ENCODE data around the gene OGDH.

The OGDH gene

GRCh38 chr7:44694766-44695165 lies 88.3 kb downstream of the OGDH start:
- ChIA-PET CTCF (no interaction called here), POLR2A (interaction anchor here (0.8 kb wide), 1 partner anchor 89 kb away, joined by 3 read pairs; the partner anchor contains the start of gene OGDH)
- Histone ChIP-seq H3K4me1 (ENCODE audit: control insufficient read depth, insufficient read depth, low read length) (no peaks in the 10 kb centered on the region), H3K36me3 (ENCODE audit: control insufficient read depth in 2 of 2, insufficient read depth in 1 of 2, low read length in 2 of 2) (peaks cover 0 to 49% of the 10 kb centered on the region in 2 experiments; a peak in 2 of 3 replicates), H3K4me3 (ENCODE audit: low read depth, low read length) (no peak overlapping the region), H3K9me3 (ENCODE audit: control insufficient read depth, insufficient read depth, low read depth, low read length) (no peaks in the 10 kb centered on the region), H3K27ac (ENCODE audit: extremely low read depth, low read depth, low read length) (no peak overlapping the region)
- TF ChIP-seq ZFHX2 (tag by site-specific recombination; conservative IDR thresholded peaks at IDR 0.05) = peak; percentile 68
- no peak for TF ChIP-seq ZNF677 (tag by site-specific recombination; IDR thresholded peaks at IDR 0.05)
- TF ChIP-seq ZNF514 (tag by site-specific recombination; IDR thresholded peaks at IDR 0.05) = no peak
- peak; percentile 78 for TF ChIP-seq EGR2 (tag by site-specific recombination; IDR thresholded peaks at IDR 0.05; ENCODE audit: low read depth)

GRCh38 chr7:44695756-44696155 lies 89.3 kb downstream of the OGDH start:
- Histone ChIP-seq H3K36me3 (ENCODE audit: control insufficient read depth in 2 of 2, insufficient read depth in 1 of 2, low read length in 2 of 2) (peaks cover 0 to 52% of the 10 kb centered on the region in 2 experiments; a peak in 2 of 3 replicates), H3K4me1 (ENCODE audit: control insufficient read depth, insufficient read depth, low read length) (no peaks in the 10 kb centered on the region), H3K27ac (ENCODE audit: extremely low read depth, low read depth, low read length) (no peak overlapping the region), H3K9me3 (ENCODE audit: control insufficient read depth, insufficient read depth, low read depth, low read length) (no peaks in the 10 kb centered on the region), H3K4me3 (ENCODE audit: low read depth, low read length) (no peak overlapping the region)
- ChIA-PET CTCF (no interaction called here), POLR2A (no interaction called here)
- TF ChIP-seq ZNF274 (IDR thresholded peaks at IDR 0.05; ENCODE audit: low read length) (no peak), ZNF274 (tag by site-specific recombination; IDR thresholded peaks at IDR 0.05; ENCODE audit: borderline replicate concordance) (no peak), ZFHX2 (tag by site-specific recombination; conservative IDR thresholded peaks at IDR 0.05) (0 out of 2 replicates have a peak, but pooled peaks have one; percentile 11), BCL6B (tag by site-specific recombination; IDR thresholded peaks at IDR 0.05) (no peak)

DNA sequence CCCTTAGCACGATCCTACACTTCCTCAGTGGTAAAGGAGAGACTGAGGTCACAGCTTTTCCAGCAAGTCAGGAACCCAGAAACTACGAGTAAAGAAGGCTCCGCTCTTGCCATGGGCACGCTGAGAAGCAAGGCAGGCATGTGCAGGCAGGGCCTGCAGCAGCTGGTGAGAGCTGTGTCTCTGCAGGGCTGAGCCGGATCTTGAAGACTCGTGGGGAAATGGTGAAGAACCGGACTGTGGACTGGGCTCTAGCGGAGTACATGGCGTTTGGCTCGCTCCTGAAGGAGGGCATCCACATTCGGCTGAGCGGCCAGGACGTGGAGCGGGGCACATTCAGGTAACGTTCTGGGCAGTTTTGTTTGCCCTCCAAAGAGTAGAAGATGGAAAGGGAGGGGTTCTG lies 90.3 kb downstream of the OGDH start:
- CTCF ChIA-PET = no interaction called here
- H3K4me3 ChIP-seq (ENCODE audit: low read depth, low read length) = no peak overlapping the region
- H3K9me3 ChIP-seq (ENCODE audit: control insufficient read depth, insufficient read depth, low read depth, low read length) = no peaks in the 10 kb centered on the region
- peaks cover 0 to 52% of the 10 kb centered on the region in 2 experiments; a peak in 2 of 3 replicates for H3K36me3 ChIP-seq (ENCODE audit: control insufficient read depth in 2 of 2, insufficient read depth in 1 of 2, low read length in 2 of 2)
- no peaks in the 10 kb centered on the region for H3K4me1 ChIP-seq (ENCODE audit: control insufficient read depth, insufficient read depth, low read length)
- no peak overlapping the region for H3K27ac ChIP-seq (ENCODE audit: extremely low read depth, low read depth, low read length)
- POLR2A ChIA-PET = no interaction called here
- no peak for TF ChIP-seq ZNF221 (tag by site-specific recombination; IDR thresholded peaks at IDR 0.05; ENCODE audit: borderline replicate concordance)
- no peak for TF ChIP-seq SCRT2 (tag by site-specific recombination; IDR thresholded peaks at IDR 0.05)
- TF ChIP-seq ZNF776 (tag by site-specific recombination; IDR thresholded peaks at IDR 0.05; ENCODE audit: borderline replicate concordance) = no peak
- no peak for TF ChIP-seq ZNF777 (tag by site-specific recombination; IDR thresholded peaks at IDR 0.05; ENCODE audit: borderline replicate concordance)
- no peak for TF ChIP-seq ELK4 (IDR thresholded peaks at IDR 0.05; ENCODE audit: borderline replicate concordance, low read depth, low read length)
- no peak for TF ChIP-seq ZFP41 (tag by site-specific recombination; IDR thresholded peaks at IDR 0.05; ENCODE audit: borderline replicate concordance)
- TF ChIP-seq, protein P1, sequence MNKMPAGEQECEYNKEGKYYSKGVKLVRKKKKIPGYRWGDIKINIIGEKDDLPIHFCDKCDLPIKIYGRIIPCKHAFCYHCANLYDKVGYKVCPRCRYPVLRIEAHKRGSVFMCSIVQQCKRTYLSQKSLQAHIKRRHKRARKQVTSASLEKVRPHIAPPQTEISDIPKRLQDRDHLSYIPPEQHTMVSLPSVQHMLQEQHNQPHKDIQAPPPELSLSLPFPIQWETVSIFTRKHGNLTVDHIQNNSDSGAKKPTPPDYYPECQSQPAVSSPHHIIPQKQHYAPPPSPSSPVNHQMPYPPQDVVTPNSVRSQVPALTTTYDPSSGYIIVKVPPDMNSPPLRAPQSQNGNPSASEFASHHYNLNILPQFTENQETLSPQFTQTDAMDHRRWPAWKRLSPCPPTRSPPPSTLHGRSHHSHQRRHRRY (tag by site-specific recombination; IDR thresholded peaks at IDR 0.05) = no peak
- TF ChIP-seq ZNF169 (tag by site-specific recombination; IDR thresholded peaks at IDR 0.05) = no peak
- no peak for TF ChIP-seq KLF7 (tag by site-specific recombination; IDR thresholded peaks at IDR 0.05; ENCODE audit: borderline replicate concordance)
- no peak for TF ChIP-seq FEZF1 (tag by site-specific recombination; IDR thresholded peaks at IDR 0.05)
- TF ChIP-seq, protein P2, sequence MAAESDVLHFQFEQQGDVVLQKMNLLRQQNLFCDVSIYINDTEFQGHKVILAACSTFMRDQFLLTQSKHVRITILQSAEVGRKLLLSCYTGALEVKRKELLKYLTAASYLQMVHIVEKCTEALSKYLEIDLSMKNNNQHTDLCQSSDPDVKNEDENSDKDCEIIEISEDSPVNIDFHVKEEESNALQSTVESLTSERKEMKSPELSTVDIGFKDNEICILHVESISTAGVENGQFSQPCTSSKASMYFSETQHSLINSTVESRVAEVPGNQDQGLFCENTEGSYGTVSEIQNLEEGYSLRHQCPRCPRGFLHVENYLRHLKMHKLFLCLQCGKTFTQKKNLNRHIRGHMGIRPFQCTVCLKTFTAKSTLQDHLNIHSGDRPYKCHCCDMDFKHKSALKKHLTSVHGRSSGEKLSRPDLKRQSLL (tag by site-specific recombination; IDR thresholded peaks at IDR 0.05) = no peak
- TF ChIP-seq ZFP37 (tag by site-specific recombination; IDR thresholded peaks at IDR 0.05) = no peak
